SK-N-MC (cell line): Measurements from ENCODE around the gene USP3.

Source experiments
- EZH2 ChIP-seq: fragments of 200-600 bp; sonication (generic); IDR thresholded peaks from one replicate; pipeline ENCODE4 v1.6.1; 2017; ENCODE audit warnings: antibody characterized with exemption
- FOXP2 ChIP-seq: optimal IDR thresholded peaks from 2 replicates; pipeline ENCODE3; 2011; ENCODE audit warnings: mild to moderate bottlenecking, moderate library complexity; ENCODE audit not compliant: insufficient read depth; ENCODE audit errors: extremely low read length, control extremely low read depth
- POLR2AphosphoS5 ChIP-seq: IDR thresholded peaks from 2 replicates; pipeline ENCODE4 v1.6.1; 2012; ENCODE audit warnings: mild to moderate bottlenecking, low read depth, low read length, borderline replicate concordance

DNA sequence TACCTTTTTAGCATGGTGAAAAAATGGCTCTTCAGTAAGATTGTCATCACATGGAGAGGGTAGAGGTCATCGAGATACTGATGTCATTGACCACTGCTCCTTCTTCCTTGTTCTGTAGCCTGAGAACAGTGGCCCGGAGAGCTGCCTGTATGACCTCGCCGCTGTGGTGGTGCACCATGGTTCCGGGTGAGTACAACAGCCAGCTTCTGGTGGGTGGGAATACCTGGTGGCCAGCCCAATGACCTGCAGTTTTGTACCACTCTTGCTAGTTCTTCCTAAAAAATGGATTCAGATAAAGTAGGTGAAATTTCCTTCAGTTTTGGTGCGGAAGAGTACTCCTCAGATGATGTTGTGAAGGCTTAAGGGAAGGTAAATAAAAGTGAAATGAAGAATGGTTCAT is 84.4 kb downstream of the USP3 start:
- no peak for TF ChIP-seq EZH2
- TF ChIP-seq POLR2AphosphoS5, result no peak
- TF ChIP-seq FOXP2, result no peak
